ENCODE data around the gene CPEB3.

The CPEB3 gene

GRCh38 chr10:92003258-92003657 is 287.6 kb downstream of the CPEB3 start:
- Histone ChIP-seq H3K9me3 (ENCODE audit: control insufficient read depth, insufficient read depth, low read length) (no peaks in the 10 kb centered on the region), H3K4me3 (ENCODE audit: low read depth, low read length) (no peak overlapping the region), H3K9ac (ENCODE audit: low read depth, low read length) (no peak overlapping the region), H3K4me1 (ENCODE audit: control insufficient read depth, insufficient read depth, low read length) (no peaks in the 10 kb centered on the region), H3K27me3 (ENCODE audit: control insufficient read depth, insufficient read depth, low read length) (no peaks in the 10 kb centered on the region), H3K36me3 (ENCODE audit: control insufficient read depth, insufficient read depth, low read length) (peaks cover 2% of the 10 kb centered on the region)

- no peaks in the 10 kb centered on the region for H3K4me1 ChIP-seq (ENCODE audit: control insufficient read depth, insufficient read depth, low read length)
- no peaks in the 10 kb centered on the region for H3K27me3 ChIP-seq (ENCODE audit: control insufficient read depth, insufficient read depth, low read length)
- no peaks in the 10 kb centered on the region for H3K9me3 ChIP-seq (ENCODE audit: control insufficient read depth, insufficient read depth, low read length)
- no peak overlapping the region for H3K4me3 ChIP-seq (ENCODE audit: low read depth, low read length)
- no peak overlapping the region for H3K9ac ChIP-seq (ENCODE audit: low read depth, low read length)
- no peaks in the 10 kb centered on the region for H3K36me3 ChIP-seq (ENCODE audit: control insufficient read depth, insufficient read depth, low read length)
Measured at GRCh38 chr10:92001995-92002394, 288.9 kb downstream of the CPEB3 start.

- no peak overlapping the region for H3K9ac ChIP-seq (ENCODE audit: low read depth, low read length)
- H3K27me3 ChIP-seq (ENCODE audit: control insufficient read depth, insufficient read depth, low read length) = no peaks in the 10 kb centered on the region
- no peaks in the 10 kb centered on the region for H3K4me1 ChIP-seq (ENCODE audit: control insufficient read depth, insufficient read depth, low read length)
- H3K36me3 ChIP-seq (ENCODE audit: control insufficient read depth, insufficient read depth, low read length) = no peaks in the 10 kb centered on the region
- no peak overlapping the region for H3K4me3 ChIP-seq (ENCODE audit: low read depth, low read length)
- H3K9me3 ChIP-seq (ENCODE audit: control insufficient read depth, insufficient read depth, low read length) = no peaks in the 10 kb centered on the region
Measured at GRCh38 chr10:92001581-92001980, 289.3 kb downstream of the CPEB3 start.

Data from iPS-15b (cell line).